Ovary (tissue), 9 donors: ENCODE results near the gene CASD1. TPM values are rescaled to one million over a fixed set of nuclear protein-coding genes. Genes with fewer than 3 reads are reported as not detected.

Experiments
- DNase-seq, 5 donors: peaks; one replicate each; pipeline ENCODE4 v3.0.0-alpha.2; 2019 to 2020
- H3K27ac ChIP-seq, 2 donors: fragments of 200-600 bp; one replicate each; pipeline versions ENCODE4 v1.5.1 to v1.8.0; 2019 to 2022
- H3K27me3 ChIP-seq: fragments of 200-600 bp; one replicate; pipeline ENCODE4 v1.8.0; 2022
- H3K36me3 ChIP-seq: fragments of 200-600 bp; sonication (generic); one replicate; pipeline ENCODE4 v1.5.1; 2019
- H3K4me1 ChIP-seq: one replicate; pipeline ENCODE4 v1.8.1; 2013; ENCODE audit warnings: mild to moderate bottlenecking, moderate library complexity; ENCODE audit not compliant: insufficient read depth
- H3K4me3 ChIP-seq: fragments of 200-600 bp; sonication (generic); one replicate; pipeline ENCODE4 v1.5.1; 2017
- H3K9me3 ChIP-seq, 2 donors: fragments of 200-600 bp in 1 of 2; sonication (generic) in 1 of 2; one replicate each; pipeline versions ENCODE4 v1.5.1 to v1.8.1; 2013 to 2019; ENCODE audit warnings: mild to moderate bottlenecking in 1 of 2, moderate library complexity in 1 of 2
- EP300 ChIP-seq: sonication (generic); formaldehyde crosslinking; IDR thresholded peaks from one replicate; pipeline ENCODE4 v1.6.1; 2017; ENCODE audit warnings: antibody characterized with exemption
- POLR2A ChIP-seq: fragments of 450-650 bp; IDR thresholded peaks from one replicate; pipeline ENCODE4 v1.6.1; 2017; ENCODE audit warnings: antibody characterized with exemption, mild to moderate bottlenecking, moderate library complexity
- WGBS, 3 donors: extraction: QIAGEN DNeasy Blood & Tissue Kit in 1 of 3; methylation state at CpG; one replicate each; pipeline versions ENCODE4 v1.1.5 to v1.1.7; 2013 to 2017; 5-methylcytosine and 5-hydroxymethylcytosine counted together
- intact Hi-C, 4 donors: fragments of 100-400 bp; cut with DNase I; formaldehyde crosslinking; loops; one replicate each; pipeline versions ENCODE4 v1.11.0 to v1.15.1; 2022 to 2023
- polyA plus RNA-seq, 2 donors: library from polyadenylated mRNA; stranded (reverse); fragments of 200-250 nt in 1 of 2; fragments of 350-450 nt in 1 of 2; fragmentation: Illumina TruSeq in 1 of 2; extraction: RNeasy Lipid Tissue Mini Kit (QIAGEN cat#74804) in 1 of 2; gene quantifications; one replicate each; pipeline ENCODE4 v1.2.3, GENCODE V29; 2013 to 2014
- total RNA-seq, 7 donors: library from RNA; depleted of rRNA in 2 of 7; stranded (reverse); fragments of >200 nt in 2 of 7; fragmentation: NEBNext Ultra II Directional in 3 of 7; extraction: Animal tissue kit (Norgen Biotek cat#: 25700) in 3 of 7; gene quantifications; one replicate each; pipeline versions ENCODE4 v1.1.0 to v1.2.4, GENCODE V29; 2016 to 2023
- TF ChIP-seq, protein P1 (sequence below), 3 donors: fragments of 450-650 bp in 2 of 3; fragments of 200-600 bp in 1 of 3; IDR thresholded peaks; one replicate each; pipeline versions ENCODE4 v1.5.1 to v1.8.0; 2016 to 2022; ENCODE audit warnings: antibody characterized with exemption in 3 of 3, mild to moderate bottlenecking in 1 of 3
- donor health status: DM: no; HTN: no; CAD: no; lungs with moderate emphysema.
- donor health status: DM: no; HTN: no; CAD: no.
- donor health status: Bipolar disorder and iron deficiency.
- donor health status: DM: yes; HTN: yes; CAD: no.
- donor health status: DM: no; HTN: no; CAD: no.
- donor health status: DM: yes; HTN: yes; CAD: no.

CASD1 gene
- total and polyA plus RNA-seq, 9 donors, result 16.7 to 32.1 (median 23.3) TPM

DNA sequence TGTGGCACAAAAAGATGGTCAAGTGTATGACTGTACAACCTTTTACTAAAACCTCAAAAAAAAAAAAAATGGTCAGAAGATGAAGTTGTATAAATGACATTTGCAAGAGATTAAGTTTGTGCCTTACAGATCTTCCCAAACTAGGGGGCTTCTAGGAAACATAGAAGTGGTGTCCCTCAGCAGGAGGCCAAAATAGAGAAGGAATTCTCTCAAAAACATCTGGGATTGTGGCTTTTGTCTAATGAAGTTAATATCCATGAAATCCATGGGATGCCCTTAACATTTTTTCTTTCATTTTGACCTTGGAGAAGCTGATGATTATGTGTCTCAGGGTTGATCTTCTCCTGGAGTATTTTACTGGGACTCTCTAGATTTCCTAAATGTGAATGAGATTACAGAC, 62.2 kb downstream of the CASD1 start:
- Histone ChIP-seq H3K36me3 (no peaks in the 10 kb centered on the region), H3K9me3 (peaks cover 0 to 3% of the 10 kb centered on the region in 2 donors), H3K4me3 (no peak overlapping the region), H3K27me3 (no peaks in the 10 kb centered on the region), H3K27ac (no peak overlapping the region), H3K4me1 (no peaks in the 10 kb centered on the region)
- TF ChIP-seq POLR2A, result no peak
- no peak for TF ChIP-seq EP300
- TF ChIP-seq, protein P1, sequence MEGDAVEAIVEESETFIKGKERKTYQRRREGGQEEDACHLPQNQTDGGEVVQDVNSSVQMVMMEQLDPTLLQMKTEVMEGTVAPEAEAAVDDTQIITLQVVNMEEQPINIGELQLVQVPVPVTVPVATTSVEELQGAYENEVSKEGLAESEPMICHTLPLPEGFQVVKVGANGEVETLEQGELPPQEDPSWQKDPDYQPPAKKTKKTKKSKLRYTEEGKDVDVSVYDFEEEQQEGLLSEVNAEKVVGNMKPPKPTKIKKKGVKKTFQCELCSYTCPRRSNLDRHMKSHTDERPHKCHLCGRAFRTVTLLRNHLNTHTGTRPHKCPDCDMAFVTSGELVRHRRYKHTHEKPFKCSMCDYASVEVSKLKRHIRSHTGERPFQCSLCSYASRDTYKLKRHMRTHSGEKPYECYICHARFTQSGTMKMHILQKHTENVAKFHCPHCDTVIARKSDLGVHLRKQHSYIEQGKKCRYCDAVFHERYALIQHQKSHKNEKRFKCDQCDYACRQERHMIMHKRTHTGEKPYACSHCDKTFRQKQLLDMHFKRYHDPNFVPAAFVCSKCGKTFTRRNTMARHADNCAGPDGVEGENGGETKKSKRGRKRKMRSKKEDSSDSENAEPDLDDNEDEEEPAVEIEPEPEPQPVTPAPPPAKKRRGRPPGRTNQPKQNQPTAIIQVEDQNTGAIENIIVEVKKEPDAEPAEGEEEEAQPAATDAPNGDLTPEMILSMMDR (IDR thresholded peaks at IDR 0.05), result no peak
- no peak for DNase-seq
- intact Hi-C loops, result no loop called here

DNA sequence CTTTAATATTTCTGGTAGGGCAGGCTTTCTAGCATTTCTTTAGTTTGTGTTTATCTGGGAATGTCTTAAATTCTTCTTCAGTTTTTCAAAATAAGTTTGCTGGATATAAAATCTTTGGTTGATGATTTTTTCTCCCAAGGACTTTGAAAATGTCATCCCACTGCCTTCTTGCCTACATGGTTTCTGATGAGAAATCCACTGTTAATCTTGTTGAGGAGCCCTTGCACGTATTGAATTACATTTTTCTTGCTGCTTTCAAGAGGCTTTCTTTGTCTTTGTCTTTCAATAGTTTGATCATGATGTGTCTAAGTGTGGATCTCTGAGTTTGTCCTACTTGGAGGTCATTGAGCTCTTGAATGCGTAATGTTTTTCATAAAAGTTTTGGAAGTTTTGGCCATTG, 66.0 kb downstream of the CASD1 start:
- Histone ChIP-seq H3K27ac (no peak overlapping the region), H3K36me3 (no peaks in the 10 kb centered on the region), H3K4me1 (no peaks in the 10 kb centered on the region), H3K9me3 (peaks cover 0 to 3% of the 10 kb centered on the region in 2 donors), H3K27me3 (no peaks in the 10 kb centered on the region), H3K4me3 (no peak overlapping the region)
- WGBS, 3 donors, result 97 to 99% (median 98%) methylated on average over 2 of the region's 2 CpGs
- no peak for DNase-seq
- intact Hi-C loops, result no loop called here
- TF ChIP-seq, protein P1 (IDR thresholded peaks at IDR 0.05), result no peak
- TF ChIP-seq EP300 (no peak), POLR2A (no peak)

GRCh38 chr7:94576316-94576715, 66.7 kb downstream of the CASD1 start:
- TF ChIP-seq POLR2A (no peak), EP300 (no peak)
- TF ChIP-seq, protein P1 (IDR thresholded peaks at IDR 0.05), result no peak
- Histone ChIP-seq H3K4me3 (no peak overlapping the region), H3K4me1 (no peaks in the 10 kb centered on the region), H3K9me3 (peaks cover 0 to 3% of the 10 kb centered on the region in 2 donors), H3K27ac (no peak overlapping the region), H3K36me3 (no peaks in the 10 kb centered on the region), H3K27me3 (no peaks in the 10 kb centered on the region)
- 70 to 98% (median 97%) methylated on average over 2 of the region's 2 CpGs for WGBS, 3 donors
- no peak for DNase-seq
- intact Hi-C loops, result no loop called here

GRCh38 chr7:94577357-94577756, 67.7 kb downstream of the CASD1 start:
- intact Hi-C loops, result no loop called here
- TF ChIP-seq, protein P1 (IDR thresholded peaks at IDR 0.05), result no peak
- no peak for TF ChIP-seq POLR2A
- TF ChIP-seq EP300, result no peak
- no peak for DNase-seq
- no peaks in the 10 kb centered on the region for H3K4me1 ChIP-seq
- H3K36me3 ChIP-seq, result no peaks in the 10 kb centered on the region
- peaks cover 0 to 3% of the 10 kb centered on the region in 2 donors for H3K9me3 ChIP-seq
- no peak overlapping the region for H3K27ac ChIP-seq
- no peaks in the 10 kb centered on the region for H3K27me3 ChIP-seq
- H3K4me3 ChIP-seq, result no peak overlapping the region
- WGBS, 3 donors, result 93 to 98% (median 93%) methylated on average over 1 of the region's 1 CpG

DNA sequence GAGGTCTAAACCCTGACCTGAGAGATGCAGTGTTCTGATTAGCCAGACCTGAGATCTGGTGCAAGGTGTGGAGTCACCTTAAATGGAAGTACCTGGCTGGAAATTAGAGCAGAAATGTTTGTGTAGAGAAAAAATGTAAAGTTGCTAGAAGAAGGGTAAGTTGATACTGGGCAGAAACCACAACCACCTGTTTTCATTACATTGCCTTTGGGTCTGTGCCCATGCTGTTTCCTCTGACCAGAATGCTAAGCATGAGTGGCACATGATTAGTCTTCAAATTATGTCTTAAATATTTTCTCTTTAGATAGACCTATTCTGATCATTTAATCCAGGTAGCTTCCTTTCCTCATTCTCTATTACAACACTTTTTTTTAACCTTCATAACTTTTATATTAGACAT, 69.0 kb downstream of the CASD1 start:
- no peak overlapping the region for H3K4me3 ChIP-seq
- TF ChIP-seq, protein P1 (IDR thresholded peaks at IDR 0.05), result no peak
- TF ChIP-seq EP300, result no peak
- TF ChIP-seq POLR2A, result no peak
- intact Hi-C loops, result no loop called here
- peaks cover 0 to 3% of the 10 kb centered on the region in 2 donors for H3K9me3 ChIP-seq
- H3K27me3 ChIP-seq, result no peaks in the 10 kb centered on the region
- H3K4me1 ChIP-seq, result no peaks in the 10 kb centered on the region
- H3K36me3 ChIP-seq, result no peaks in the 10 kb centered on the region
- no peak for DNase-seq
- H3K27ac ChIP-seq, result no peak overlapping the region
